NCI-H748 (cell line): ENCODE measurements around the gene MYO1H.
"Not testable (repeated sequence)": the region's sequence is repeated elsewhere in the genome, so short reads cannot be mapped to it uniquely, and the experiment has no call there.

Source experiments
- DNase-seq: peaks from one replicate; lab custom pipeline; 2025; ENCODE audit not compliant: unreplicated experiment; lab: John Stamatoyannopoulos, UW

MYO1H gene

DNA sequence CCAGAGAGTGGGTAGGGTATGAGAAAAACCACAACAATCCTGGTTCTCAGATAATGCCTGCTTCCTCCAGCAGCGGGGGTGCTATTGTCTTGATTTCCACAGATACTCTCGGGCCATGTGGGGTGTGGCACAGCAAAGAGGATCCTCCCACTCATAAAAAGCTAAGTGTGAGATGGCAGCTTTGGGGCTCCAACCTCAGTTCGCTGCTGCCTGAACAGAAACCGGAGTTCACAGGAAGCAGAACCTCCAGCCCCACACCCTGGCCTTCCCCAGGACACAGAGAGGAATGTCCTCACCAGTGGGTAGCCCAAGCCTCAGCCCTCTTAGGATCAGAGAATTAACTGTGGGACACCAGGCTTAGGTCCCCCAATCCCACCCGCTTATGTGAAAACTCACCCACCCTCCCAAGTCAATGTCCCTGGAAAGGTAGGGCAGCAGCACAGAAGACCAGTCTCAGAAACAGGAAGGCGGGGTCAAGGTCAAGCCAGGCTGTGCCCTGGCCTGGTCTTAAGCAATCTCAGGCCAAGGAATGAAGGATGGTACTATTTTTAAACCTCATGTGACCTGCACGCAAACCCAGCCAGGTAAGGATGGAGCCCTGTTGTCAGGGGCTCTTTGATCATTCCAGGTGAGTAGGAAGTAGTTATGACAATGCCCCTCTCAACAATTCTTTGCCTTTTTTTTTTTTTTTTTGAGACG is 120.4 kb downstream of the MYO1H start:
- DNase-seq = no peak

DNA sequence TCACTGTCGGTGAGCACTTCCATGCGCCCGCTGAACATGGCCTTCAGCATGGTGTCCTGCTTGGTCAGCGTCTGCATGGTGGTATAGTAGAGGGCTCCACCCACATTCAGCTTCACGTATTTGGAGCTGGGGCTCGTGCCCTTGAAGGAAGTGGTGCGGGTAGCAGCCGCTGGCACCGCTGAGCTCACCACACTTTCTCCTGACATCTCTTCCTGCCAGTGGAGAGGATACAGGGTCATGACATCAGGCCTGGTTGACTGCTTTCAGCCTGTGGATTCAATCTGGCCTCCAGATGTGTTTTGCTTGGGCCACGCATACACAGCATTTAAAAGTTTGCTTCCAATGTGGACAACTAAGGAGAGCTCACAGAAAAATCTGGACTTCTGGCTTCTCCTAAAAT is 121.8 kb downstream of the MYO1H start:
- DNase-seq = no peak

DNA sequence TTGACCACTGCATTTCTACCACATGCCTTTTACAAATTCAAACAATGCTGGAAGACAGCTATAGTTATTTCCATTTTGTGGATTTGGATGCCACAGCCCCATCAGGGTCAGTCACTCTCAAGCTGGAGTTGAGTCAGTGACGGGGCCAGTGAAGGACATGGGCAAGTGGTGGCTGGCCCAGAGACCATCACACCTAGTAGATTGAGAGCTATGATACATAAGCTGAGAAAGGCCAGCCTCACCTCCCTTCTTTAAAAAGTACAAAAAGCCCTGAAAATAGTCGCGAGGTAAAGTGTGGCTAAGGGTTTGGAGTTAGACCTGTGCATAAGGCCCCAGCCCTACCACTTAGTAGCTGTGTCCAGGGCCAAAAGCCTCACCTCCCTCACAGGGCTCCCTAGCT is 125.3 kb downstream of the MYO1H start:
- no peak for DNase-seq

DNA sequence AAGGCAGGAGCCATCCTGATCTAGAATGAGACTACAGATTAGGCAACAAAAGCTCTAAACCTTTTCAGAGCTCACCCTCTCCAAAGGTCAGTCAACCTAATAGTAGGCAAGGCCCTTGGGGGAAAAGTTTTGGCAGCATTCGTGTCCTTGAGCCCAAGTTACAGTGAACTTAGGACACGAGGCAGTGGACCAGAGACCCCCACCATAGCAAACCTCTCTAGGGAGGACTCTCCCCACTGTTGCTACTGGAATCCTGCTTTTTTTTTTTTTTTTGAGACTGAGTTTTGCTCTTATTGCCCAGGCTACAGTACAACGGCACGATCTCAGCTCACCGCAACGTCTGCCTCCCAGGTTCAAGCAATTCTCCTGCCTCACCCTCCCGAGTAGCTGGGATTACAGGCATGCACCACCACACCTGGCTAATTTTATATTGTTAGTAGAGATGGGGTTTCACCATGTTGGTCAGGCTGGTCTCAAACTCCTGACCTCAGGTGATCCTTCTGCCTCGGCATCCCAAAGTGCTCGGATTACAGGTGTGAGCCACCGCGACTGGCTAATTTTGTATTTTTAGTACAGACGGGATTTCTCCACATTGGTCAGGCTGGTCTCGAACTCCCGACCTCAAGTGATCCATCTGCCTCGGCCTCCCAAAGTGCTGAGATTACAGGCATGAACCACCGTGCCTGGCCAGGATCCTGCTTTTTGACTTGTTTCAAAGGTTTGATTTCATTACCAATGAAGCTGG is 126.0 kb downstream of the MYO1H start:
- not testable (repeated sequence) for DNase-seq

DNA sequence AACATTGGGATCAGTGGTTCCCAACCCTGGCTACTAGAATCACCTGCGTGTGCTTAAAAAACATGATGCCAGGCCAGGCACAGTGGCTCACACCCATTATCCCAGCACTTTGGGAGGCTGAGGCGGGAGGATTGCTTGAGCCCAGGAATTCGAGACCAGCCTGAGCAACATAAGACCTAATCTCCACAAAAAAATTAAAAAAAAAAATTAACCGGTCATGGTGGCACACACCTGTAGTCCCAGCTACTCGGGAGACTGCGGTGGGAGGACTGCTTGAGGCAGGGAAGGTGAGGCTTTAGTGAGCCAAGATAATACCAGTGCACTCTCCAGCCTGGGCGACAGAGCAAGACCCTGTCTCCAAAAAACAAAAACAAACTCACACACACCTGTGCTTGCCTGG is 127.4 kb downstream of the MYO1H start:
- DNase-seq = no peak

DNA sequence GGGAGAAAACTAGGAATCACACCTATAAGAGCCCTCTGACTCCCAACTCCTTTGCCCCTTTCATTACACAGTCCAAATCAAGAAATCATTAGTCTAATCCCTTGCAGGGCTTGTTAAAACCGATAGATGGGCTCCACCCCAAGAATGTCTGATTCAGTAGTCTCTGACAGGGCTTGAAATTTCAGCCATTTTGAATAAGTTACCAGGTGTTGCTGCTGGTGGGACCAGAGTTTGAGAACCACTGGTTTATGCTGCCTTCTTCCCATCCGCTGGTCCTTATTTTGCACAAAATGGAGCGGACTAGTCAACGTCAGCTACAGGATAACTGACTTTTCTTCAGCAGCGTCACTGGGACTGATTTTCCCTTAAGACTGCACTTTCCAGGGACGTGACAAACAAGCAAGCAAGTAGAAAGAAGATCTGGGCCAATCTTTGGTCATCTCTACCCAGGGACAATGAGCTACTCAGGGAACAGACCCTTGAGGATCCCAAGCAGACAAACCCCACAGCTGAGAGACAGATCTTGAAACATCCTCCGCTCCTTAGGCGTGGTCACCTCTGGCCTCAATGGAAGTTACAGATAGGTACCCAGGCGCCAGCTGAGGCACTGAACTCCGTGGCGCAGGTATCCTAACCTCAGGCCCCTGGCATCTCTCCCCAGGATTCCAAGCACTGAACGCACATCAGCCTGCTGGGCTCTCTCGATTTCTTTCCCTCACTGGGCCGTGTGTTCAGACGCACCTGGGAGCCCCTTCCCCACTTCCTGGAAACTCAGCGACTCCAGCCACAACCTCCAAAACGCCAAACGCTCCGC is 128.5 kb downstream of the MYO1H start:
- peak; percentile 30 for DNase-seq

DNA sequence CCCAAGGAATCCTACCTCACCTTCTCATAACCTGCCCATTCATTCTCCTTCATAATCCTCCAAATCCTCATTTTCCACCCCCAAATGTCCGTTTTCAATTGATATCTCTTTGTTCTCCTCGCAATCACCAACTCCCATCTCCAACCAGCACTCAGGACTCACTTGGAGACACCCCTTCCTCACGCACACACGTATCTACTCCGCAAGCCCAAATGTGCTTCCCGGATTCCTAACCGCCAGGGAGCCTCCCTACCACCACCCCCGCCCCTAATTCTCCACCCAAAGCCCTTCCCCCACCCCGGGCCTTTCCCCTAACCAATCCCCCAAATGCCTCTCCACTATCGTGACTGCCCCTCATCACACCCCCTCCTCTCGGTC is 129.1 kb downstream of the MYO1H start:
- DNase-seq = peak; percentile 30

DNA sequence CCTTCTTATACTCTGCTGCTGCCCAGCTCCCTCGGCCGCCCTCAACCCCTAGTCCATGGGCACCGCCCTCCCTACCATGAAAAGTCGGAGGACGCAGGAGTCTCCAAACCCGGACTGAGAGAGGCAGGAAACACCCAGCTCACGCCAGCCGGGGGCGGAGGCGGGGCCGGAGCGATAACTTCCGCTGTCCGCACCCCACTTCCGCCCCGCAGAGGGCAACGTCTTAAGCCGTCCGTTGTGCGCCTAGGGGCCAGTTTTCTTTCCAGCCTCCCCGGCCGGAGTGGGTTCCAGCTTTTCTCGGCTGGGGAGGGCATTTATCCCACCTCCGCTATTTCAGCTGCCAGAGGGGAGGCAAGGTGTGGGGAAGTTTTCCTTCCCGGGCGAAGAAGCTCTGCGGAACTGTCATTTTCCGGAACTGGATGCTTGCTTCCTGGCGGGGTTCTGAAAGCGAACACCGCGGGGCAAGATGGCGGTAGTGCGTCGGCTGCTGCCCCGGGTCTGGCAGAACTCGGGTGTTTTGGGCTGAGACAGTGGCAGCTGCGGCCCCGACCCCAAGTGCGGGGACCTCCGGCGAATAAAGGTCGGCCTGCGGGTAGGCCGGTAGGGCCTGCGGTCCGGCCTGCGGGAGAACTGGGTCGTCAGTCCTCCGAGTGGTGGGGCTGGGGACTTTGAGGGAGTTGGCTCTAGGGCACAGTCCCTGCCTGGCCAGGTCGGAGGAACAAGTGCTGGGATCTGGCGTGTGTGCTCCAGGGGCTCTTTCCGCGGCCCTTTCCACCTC is 129.7 kb downstream of the MYO1H start, which contains the start of the genes KCTD10 and UBE3B:
TSS of gene KCTD10 (minus strand) at position 116 of the 778 bp plus-strand sequence. CDS start at position 78, 38 bp downstream.
TSS of gene UBE3B (plus strand) at position 450 of the 778 bp plus-strand sequence. CDS start 5,918 bp downstream, outside the sequence.
- DNase-seq = peak; percentile 89

DNA sequence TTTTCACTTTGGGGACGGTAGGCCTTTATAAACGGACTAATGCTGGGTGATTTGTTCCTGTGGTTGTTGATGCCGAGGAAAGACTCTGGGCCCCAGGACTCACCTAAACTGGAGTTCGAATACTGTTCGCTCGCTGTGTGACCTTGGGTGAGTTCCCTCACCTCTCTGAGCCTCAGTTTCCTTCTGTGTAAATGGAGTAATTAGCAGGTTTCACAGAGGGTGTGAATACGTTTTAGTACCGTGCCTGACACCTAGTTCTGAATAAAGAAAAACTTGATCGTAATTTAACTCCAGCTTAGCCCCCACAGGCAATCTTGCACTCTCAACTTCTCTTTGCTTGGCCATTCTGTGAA is 130.2 kb downstream of the MYO1H start:
- no peak for DNase-seq

DNA sequence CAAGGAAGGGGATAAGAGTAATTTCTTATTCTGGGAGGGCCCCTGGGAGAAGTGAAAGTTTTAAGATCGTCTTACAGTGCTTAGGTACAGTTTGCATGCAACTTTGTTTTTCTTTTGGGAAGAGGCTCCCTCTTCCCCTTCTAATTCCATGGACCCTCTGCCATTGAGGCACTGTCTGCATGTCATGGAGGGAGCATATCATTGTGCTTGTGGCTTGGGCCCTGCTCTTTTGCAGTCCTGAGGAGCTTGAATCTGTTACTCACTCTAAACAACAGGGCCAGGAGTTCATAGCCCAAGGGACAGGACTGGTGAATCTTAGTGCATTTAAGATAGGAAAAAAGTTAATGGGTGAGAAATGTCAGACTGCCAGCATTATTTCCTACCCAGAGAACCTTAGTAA is 132.1 kb downstream of the MYO1H start:
- DNase-seq = no peak

DNA sequence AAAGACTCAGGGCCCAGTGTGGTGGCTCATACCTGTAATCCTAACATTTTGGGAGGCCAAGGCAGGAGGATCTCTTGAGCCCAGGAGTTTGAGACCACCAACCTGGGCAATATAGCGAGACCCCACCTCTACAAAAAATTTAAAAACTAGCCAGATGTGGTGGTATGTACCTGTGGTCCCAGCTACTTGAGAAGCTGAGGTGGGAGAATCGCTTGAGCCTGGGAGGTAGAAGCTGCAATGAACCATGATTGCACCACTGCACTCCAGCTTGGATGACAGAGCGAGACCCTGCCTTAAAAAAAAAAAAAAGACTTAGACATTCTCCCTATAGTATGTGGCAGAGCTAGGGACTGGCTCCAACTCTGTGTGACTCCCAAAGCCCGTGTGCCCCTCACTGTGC is 132.7 kb downstream of the MYO1H start:
- DNase-seq = no peak

DNA sequence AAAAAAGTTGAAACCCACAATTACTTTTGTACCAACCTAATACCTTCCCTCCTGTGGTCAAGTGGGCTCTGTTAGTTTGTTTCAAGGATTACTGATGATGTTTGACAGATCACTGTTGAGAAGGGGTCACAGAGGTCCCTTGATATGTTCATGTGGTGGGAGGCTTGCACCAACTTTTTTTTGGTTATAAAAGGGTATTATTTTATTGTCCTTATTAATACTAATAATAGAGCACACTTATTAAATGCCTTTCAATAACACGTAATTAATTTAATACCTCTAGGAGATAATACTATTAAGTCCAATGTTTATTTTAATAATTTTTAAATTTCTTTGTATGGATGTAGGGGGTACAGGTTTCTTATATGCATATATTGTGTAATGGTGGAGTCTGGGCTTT is 134.2 kb downstream of the MYO1H start:
- DNase-seq = no peak

DNA sequence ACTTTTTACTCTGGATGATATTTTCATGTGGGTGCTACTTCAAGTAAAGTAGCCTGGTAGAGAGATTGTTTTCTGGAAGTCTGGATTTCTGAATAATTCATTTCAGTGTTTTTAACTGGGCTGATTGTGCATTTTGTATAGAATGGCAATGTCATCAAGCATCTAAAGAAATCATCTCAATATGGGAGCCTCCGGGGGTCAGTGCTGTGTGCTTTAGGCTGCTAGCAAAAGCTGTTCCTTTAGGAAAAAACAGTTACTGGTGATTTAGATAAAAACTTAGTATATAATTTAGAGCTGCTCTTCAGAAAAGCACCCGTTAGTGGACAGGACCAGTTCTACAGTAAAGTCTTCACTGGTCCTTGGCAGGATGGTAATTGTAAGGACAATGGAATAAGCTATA is 134.8 kb downstream of the MYO1H start:
- DNase-seq = no peak

DNA sequence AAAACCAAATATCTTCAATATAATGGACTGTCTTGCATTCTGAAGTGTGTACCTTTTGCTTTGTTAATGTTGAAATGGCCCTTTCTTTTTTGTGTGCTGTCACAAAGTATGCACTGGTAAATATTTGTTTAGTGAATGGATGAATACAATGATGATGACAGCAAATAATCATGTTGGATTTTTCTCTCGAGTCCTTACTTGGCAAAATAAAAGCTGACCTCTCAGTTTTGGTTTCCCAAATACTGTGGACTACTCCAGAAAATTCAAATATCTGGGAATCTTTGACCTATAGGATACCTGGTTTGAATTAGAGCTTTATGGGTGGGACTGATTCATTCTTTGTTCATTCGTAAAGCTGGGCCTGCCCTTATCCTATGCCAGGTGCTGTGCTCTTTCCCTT is 135.2 kb downstream of the MYO1H start:
- peak; percentile 56 for DNase-seq

DNA sequence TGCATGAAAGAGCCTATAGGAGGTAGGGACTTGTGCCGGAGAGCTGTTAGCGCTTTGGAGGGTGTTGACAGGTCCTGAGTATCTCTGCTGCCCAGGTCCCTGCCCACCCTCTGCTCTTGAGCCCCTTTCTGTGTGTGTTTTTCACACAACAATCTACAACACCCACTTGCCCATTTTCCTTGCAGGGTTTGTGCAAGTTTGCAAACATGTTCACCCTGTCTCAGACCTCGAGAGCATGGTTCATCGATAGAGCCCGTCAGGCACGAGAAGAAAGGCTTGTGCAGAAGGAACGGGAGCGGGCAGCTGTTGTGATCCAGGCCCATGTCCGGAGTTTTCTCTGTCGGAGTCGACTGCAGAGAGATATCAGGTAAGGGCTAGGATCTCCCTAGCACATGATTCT is 135.6 kb downstream of the MYO1H start:
- no peak for DNase-seq

DNA sequence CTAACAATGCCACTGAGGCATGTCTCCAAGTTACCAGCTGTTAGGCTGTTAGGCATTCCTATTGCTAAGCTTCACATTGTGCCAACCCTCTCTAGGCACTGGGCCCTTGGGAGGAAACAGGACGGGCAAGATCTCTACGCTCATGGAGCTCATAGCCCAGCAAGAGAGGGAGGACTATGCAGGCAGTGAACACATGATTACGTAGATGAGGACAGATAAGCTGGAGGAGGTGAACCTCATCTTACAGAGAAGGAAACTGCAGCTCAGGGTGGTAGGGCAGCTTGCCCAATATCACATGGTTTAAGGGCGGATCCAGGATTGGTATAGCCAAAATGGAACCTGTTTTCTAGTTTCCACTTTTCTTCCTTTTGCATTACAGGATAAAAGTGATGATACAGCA is 137.5 kb downstream of the MYO1H start:
- DNase-seq = no peak

DNA sequence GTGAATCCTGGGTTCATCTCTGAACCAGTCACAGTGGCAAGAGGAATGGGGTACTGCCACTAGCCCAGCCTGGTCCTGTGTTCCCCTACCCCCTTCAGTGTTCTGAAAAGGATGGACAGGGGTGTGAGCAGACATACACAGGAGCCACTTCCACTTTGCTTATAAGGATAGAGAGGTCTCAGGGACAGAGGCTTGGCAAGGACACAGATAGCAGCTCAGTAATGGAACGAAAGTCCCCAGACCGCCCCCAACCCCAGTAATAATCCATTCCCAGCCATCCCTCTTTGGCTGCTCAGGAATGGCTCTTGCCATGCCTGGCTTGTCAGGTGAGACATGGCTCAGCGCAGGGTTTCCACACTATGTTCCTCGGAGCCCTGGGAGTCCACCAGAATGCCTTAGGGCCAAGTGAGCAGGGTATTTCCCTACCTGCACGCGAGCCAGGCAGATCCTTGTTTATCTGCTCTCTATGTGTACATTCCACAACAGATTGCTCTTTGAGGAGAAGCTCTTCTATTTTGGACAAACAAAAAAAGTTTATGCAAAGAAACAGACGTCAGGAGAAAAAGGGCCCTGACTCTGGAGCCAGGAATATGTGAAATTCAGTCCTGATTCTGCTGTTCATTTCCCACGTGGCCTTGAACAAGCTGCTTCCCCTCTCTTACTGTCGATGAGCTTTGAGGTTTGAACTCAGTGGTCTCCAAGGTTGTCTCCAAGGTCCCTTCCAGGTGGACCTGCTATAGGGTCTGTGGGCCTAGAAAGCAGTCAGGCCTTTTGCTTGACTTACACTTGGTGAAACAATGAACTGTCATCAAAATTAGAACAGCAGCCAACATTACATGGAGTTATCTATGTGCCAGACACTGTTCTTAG is 139.7 kb downstream of the MYO1H start:
- DNase-seq = no peak

DNA sequence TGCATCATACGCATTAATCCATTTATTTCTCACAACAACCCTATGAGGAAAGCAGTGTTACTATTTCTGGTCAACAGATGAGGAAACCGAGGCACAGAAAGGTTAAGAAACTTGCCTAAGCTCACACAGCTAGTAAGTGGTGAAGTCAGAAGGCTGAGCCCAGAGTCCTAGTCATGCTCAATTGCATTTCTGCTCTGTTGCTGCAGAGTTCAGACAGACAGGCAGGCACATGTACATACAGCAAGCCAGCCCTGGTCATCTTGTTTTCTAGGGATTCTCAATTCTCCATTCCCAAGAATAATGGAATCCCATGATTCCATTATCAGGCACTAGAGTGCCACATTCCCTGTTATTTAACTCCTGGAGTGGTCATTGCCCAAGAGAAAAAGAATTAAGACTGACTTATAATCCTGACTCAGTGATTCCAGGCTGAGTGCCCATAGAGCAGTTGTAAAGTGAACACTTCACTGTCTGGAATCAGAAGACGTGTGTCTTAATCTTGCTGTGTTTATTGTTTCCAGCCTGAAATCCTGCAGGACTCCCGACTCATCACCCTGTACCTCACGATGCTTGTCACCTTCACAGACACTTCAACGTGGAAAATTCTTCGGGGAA is 140.5 kb downstream of the MYO1H start:
- no peak for DNase-seq
